ENCODE results near the gene ACBD3.

ACBD3 gene

GRCh38 chr1:226097866-226098625 is 88.5 kb downstream of the ACBD3 start:
- H3K27ac ChIP-seq: no peak overlapping the region
- TF ChIP-seq CTCF (conservative IDR thresholded peaks at IDR 0.05): no peak

- TF ChIP-seq CTCF (conservative IDR thresholded peaks at IDR 0.05): no peak
- no peak overlapping the region for H3K27ac ChIP-seq
Observed at GRCh38 chr1:226095286-226095685, 91.3 kb downstream of the ACBD3 start.
